ENCODE data around the gene AACS.

AACS gene

DNA sequence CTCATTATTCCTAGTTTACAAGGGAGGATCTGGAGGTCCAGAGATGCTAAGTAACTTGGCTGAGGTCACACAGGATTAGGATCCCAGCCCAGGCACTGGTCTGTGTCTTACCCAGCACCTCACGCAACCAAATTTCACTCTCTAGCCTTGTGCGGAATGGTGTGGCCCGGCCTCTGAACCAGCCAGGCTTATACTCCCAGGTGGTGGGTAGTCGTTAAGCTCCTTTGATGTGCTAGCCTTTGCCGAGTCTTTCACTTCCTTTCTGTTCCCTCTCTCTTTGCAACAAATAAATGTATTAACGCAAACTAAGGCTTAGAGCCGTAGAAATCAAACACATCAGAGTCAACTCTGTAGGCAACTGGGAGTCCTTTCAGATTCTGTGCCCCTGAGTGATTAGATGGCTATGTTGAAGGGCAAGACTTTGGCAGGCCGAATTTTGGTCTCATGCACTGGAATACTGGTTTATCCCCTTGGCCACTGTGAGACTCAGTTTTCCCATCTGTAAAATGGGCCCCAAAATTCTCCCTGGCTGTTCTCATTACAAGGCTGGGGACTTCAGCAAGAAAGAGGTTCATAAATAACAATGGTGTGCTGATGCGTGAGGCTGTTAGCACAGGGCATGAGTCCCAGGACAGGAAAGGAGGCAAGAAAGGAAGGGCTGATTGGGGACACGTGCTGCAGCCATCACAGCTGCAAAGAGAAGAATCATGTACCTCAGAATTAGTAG, 126.3 kb downstream of the AACS start:
- H3K27me3 ChIP-seq (ENCODE audit: control insufficient read depth in 1 of 2, insufficient read depth in 2 of 2, low read length in 2 of 2) = peaks cover 48 to 61% of the 10 kb centered on the region in 2 donors

DNA sequence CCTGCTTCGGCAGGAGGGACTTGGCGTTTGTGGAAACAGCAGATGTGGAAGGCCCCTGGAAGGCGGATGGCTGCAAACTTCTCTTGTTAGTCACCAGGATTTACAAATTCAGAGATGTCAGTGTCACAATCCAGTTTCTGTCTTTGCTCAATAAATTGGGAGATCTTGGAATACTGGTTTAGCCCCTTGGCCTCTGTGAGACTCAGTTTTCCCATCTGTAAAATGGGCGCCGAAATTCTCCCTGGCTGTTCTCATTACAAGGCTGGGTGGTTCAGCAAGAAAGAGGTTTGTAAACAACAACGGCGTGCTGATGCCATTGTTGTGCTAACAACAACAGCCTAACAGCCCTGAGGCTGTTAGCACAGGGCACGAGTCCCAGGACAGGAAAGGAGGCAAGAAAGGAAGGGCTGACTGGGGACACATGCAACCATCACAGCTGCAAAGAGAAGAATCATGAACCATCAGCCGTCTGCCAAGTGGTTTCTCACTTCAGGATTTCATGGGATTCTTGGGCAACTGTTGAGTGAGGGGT, 127.5 kb downstream of the AACS start:
- no peak overlapping the region for H3K27ac ChIP-seq (ENCODE audit: low read depth, low read length)
- no peaks in the 10 kb centered on the region for H3K9me3 ChIP-seq (ENCODE audit: low read length)
- no peaks in the 10 kb centered on the region for H3K36me3 ChIP-seq (ENCODE audit: insufficient read depth, low read length)
- peaks cover 44 to 51% of the 10 kb centered on the region in 2 donors for H3K27me3 ChIP-seq (ENCODE audit: control insufficient read depth in 1 of 2, insufficient read depth in 2 of 2, low read length in 2 of 2)
- H3K4me3 ChIP-seq (ENCODE audit: low read depth in 1 of 2, low read length in 2 of 2) = no peak overlapping the region
- H3K9ac ChIP-seq (ENCODE audit: low read length) = no peak overlapping the region
- H3K4me1 ChIP-seq (ENCODE audit: insufficient read depth, low read length) = peaks cover 4% of the 10 kb centered on the region

More for the DNA sequence above, 126.3 kb downstream of the AACS start:
- Histone ChIP-seq H3K9ac (ENCODE audit: low read length) (no peak overlapping the region), H3K9me3 (ENCODE audit: low read length) (no peaks in the 10 kb centered on the region), H3K4me3 (ENCODE audit: low read depth in 1 of 2, low read length in 2 of 2) (no peak overlapping the region), H3K36me3 (ENCODE audit: insufficient read depth, low read length) (no peaks in the 10 kb centered on the region), H3K27ac (ENCODE audit: low read depth, low read length) (no peak overlapping the region), H3K4me1 (ENCODE audit: insufficient read depth, low read length) (peaks cover 9% of the 10 kb centered on the region)

All from muscle layer of colon (tissue), 2 donors.